H4 (cell line): ENCODE measurements around the gene GNAI2. TPM values are rescaled to one million over a fixed set of nuclear protein-coding genes. Genes with fewer than 3 reads are reported as not detected.
"Not testable (repeated sequence)": the region's sequence is repeated elsewhere in the genome, so short reads cannot be mapped to it uniquely, and the experiment has no call there.

Source experiments
- DNase-seq: peaks from one replicate; pipeline ENCODE4 v3.0.0-alpha.2; 2015; ENCODE audit warnings: low spot score
- total RNA-seq: library from RNA; depleted of rRNA; stranded (reverse); fragments of >200 nt; shearing (Covaris generic); gene quantifications from 2 replicates; pipeline ENCODE4 v1.2.3, GENCODE V29; 2014

Gene GNAI2
- total RNA-seq, 1 experiment from 2014 or later, result 127 TPM

GRCh38 chr3:50204804-50205412, 31.1 kb upstream of the GNAI2 start, which contains the start of gene SLC38A3:
Gene SLC38A3 (plus strand): TSS chr3:50205271. CDS start chr3:50214200, 8,929 bp downstream.
- DNase-seq, result no peak

DNA sequence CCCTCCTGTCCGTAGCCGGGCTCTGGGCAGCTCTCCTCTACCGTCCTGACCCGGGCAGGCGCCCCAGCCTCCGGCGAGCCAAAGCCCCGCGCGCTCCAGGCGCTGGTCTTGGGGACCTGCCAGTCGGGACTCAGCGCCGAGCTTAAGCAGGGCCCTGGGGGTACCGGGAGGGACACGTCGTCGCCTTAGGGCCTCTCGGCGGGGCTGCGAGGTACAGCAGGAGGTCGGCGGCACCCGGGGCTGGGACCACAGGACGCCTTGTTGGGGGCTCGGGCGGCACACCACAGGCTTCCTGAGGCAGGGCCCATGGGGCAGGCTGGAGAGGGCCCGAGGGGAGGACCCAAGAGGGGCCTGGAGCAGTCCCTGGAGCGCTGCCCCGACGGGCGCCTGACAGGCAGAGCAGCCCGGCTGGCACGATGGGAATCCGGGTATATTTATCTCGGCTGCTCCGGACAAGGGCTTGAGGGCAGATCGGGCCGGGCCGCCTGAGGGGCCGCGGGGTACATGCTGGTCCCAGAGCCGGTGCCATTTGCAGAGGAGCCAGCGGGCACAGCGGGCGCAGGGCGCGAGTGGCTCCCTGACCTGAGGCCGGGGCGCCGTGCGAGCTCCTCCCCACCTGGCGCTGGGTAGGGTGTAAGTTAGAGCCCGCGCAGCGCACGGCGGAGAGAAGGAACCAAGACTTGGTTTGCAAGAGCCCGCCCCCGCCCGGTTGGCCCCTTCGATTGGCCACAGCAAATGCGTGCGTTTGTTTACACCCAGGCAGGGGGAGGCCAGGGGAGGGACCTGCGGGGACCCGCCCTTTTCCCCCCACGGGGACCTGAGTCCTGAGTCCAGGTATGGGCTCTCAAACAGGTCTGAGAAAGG, 30.4 kb upstream of the GNAI2 start:
- DNase-seq, result no peak

GRCh38 chr3:50207359-50208042, 28.5 kb upstream of the GNAI2 start:
- no peak for DNase-seq

DNA sequence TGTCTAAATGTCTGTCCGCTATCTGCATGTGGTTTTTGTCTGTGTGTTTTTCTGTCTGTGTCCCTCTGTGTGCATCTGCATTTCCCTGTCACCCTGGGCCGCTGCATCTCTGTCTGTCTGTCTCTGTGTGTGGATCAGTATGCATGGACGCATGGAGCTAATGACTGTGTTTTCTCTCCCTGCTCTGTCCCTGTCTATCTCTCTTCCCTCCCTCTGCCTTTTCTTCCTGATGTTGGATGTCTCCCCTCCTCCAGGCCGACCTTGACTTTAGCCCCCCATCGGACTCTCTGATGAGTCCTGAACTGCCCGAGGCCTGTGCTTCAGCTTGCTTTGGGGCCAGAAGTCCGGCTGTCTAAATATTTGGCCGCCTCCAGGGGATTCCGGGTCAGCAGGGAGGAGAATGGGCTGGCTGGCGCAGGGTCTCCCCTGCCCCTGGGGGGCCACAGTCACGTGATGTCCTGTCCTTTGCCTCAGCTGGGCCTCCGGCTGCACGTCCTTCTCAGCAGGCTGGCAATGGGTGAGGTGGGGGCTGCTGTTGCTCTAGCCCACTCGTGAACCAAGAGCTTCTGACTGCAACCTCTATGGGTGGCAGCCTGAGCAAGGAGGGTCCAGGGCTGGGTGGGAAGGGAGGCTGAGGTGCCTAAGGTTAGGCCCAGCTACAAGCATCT, 27.2 kb upstream of the GNAI2 start:
- DNase-seq, result no peak

DNA sequence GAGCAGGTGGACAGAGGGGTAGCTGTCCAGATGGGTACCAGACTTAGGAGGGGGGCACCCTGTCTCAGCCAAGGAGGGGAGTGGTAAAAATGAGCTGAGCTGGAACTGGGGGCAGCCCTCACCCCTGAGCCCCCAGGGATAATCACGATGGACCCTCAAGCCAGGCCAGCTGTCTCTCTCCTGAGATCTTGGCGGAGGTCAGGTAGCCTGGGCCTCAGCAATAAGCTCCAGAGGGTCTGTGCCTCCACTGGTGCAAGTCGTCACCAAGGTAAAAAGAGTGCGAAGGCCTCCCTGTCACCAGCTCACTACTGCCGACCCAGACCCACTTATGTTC, 25.9 kb upstream of the GNAI2 start:
- DNase-seq, result no peak

DNA sequence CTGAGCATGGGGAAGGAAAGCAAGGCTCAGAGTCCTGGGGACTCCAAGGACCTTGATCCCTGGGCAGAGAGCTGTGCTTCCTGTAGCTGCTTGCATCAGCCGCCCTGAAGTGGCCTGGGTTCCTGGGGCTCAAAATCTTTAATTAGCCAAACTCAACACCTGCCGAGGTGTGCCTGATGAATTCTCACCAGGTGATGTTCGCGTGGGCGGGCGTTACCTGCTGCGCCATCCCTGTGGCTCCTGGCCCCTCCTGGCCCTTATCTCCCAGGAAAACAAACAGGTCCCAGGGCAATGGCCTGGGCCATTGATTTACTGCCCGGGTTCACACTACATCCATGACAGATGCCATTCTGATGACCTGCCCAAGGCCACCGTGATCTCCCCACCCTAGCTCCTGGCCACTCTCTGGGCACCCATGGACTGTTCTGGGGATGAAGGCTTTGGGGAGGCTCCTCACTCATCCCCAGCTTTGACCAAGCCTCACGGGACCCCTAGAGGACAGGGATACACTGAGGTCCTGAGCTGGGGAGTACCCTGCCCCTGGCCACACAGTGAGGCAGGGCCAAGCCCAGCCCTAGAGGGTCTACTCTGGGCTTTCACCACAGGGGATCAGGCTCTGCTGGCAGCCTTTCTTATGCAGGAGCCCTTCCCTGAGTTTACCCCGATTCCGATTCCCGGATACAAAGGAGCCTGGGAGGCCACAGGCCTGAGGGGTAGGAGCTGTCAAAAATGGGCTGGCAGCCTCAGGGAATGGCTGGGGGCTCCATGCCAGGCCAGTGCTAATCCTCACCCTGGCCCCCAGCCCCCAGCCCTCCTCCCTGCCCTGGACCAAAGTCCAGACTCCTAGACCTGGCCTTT, 25.3 kb upstream of the GNAI2 start:
- no peak for DNase-seq

DNA sequence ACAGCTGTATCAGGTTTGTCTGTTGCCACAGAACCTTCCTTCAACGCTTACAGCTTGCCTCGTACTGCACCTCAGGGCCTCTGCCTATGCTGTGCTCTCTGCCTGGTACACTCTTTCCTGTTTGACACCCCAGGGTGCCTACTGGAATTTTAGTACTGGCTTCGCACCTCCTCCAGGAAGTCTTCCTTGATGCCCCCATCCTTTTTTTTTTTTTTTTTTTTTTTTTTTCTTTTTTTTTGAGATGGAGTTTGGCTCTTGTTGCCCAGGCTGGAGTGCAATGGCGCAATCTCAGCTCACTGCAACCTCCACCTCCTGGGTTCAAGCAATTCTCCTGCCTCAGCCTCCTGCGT, 24.7 kb upstream of the GNAI2 start:
- not testable (repeated sequence) for DNase-seq

DNA sequence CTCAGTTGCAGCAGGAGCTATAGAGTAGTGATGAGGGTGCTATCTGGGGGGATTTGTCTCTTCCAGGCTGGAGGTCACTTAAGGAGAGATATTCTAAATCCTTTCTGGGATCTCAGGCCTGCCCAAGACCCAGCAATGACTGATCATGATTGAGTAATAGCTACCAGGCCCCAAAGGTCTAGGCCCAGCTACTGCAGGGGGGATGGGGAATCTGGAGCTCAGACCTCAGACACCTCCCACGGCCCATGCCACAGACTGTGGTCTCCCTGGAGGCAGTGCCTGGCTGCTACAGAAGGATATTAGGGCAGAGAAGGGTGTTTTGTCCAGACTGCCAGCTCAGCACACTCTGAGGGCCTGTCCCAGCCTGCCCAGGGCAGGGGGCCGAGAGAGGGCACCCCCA, 24.1 kb upstream of the GNAI2 start:
- DNase-seq, result no peak

- DNase-seq, result no peak
These were observed 23.5 kb upstream of the GNAI2 start for GRCh38 chr3:50212502-50212901.

DNA sequence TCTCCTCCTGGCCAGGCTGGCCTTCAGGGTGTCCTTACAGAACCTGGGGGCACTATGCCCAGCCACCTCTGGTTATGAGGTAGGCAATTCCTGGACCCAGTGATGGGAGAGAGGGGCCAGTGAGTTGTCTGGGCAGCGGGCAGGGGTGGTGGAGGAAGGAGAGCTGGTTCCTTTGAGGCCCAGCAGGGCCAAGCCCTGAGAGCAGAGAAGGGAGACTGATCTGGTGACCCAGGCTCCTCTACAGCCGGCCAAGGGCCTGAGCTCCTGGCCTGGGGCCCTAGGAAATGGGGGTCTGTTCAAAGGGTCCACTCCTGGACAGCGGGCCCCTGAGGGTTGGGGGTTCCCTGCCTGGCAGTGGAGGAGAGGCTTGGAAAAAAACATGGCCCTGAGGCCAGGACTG, 23.0 kb upstream of the GNAI2 start:
- DNase-seq, result no peak

DNA sequence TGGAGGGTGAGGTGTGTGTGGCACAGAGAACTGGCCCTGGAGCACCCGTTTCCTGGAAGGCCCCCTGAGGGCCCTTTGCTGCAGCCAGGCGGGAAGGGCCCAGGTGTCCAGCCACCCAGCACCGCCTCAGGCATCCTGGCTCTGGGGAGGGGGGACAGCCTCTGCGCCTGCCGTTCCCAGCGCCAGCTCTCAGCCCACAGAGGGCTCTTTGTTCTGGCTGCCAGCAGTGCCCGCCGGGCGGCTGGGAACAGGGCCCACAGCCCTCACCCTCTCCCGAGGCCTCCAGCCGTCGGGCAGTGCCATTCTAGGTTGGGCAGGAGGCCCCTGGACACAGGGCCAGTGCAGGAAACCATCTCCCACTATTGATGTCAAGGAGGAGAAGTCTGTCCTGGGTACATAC, 22.6 kb upstream of the GNAI2 start:
- DNase-seq, result no peak

GRCh38 chr3:50214824-50215223, 21.2 kb upstream of the GNAI2 start:
- no peak for DNase-seq

GRCh38 chr3:50215529-50215928, 20.5 kb upstream of the GNAI2 start:
- DNase-seq, result no peak

- DNase-seq, result no peak
These were observed 18.3 kb upstream of the GNAI2 start for GRCh38 chr3:50217681-50218080.

- no peak for DNase-seq
These were observed 17.6 kb upstream of the GNAI2 start for GRCh38 chr3:50218448-50218847.

- DNase-seq, result no peak
These were observed 16.7 kb upstream of the GNAI2 start for GRCh38 chr3:50219285-50219684.

DNA sequence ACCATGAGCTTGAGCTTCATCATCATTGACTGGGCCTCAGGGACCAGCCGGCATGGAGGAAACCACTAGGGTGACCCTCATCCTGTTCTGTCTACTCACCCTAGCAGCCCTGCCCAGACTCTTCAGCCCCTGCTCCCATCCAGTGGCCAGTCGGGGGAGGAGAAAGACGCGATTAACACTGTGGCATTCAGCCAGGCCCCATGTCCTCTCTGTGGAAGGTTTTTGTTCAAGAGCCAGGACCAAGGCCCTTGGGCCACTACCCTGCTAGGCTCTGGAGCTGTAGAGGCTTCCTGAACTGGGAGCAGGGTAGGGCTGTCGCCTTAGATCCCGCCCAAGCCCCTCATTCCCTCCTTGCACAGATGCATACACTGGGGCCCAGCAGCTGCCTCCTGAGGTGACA, 15.9 kb upstream of the GNAI2 start:
- DNase-seq, result no peak

GRCh38 chr3:50221051-50221410, 15.0 kb upstream of the GNAI2 start:
- no peak for DNase-seq

GRCh38 chr3:50221411-50222168, 14.4 kb upstream of the GNAI2 start:
- no peak for DNase-seq

DNA sequence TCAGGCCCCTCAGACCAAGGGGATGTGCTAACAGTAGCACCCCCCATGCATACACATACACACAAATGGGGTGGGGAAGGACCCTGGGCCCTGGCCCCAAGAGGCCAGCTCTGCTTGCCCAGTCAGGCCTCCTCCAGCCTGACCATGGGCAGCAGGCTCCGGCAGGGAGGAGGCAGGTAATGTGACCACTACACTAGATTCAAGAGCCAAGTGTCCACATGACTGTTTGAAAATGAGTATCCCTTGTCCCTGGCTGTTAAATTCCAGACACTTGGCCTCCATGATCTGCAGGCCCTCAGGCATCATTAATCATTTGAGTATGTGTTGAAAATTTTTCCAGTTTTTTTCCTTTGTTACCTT, 13.9 kb upstream of the GNAI2 start:
- DNase-seq, result no peak

DNA sequence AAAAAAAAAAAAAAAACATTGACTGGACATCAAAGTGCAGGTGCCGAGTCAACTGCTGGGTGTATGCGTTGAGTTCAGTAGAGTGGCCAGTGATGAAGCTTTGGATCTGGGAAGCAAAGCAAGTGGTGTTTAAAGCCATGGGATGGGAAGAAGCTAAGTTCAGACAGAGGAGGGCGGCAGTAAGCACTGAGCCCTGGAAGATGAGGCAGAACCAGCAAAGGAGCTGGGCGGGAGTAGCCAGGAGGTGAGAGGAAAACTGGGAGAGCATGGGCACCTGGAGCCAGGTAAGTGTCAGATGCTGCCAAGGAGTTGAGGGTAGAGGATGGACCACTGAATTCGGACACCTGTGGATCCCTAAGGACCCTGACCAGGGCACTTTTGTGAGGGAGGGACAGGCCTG, 11.4 kb upstream of the GNAI2 start:
- no peak for DNase-seq
